NCI-H2196 (cell line): ENCODE data around the gene SUB1.
A peak's percentile ranks its signal among the peaks of the same experiment; 100 is the strongest.
"Not testable (repeated sequence)": the region's sequence is repeated elsewhere in the genome, so short reads cannot be mapped to it uniquely, and the experiment has no call there.

Experiments
- DNase-seq: peaks from one replicate; lab custom pipeline; 2025; ENCODE audit not compliant: unreplicated experiment; lab: John Stamatoyannopoulos, UW

SUB1 gene

DNA sequence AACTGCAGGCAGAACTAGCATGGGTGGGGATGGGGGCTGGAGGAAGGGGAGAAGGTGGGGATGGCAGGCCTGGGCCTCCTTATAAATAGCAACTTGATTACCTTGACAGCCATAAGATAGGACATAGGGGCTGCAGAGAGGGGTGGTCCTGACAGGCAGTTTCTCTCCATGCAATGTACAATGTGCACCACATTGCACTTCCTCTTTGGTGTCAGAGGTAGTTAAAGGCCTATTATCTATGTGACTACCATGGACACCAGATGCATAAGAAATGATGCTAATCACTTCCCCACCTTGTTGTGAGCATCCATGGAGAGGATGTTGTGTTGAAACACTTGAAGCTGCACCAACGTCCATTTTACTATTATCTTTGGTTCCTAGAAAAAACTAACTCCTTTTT lies 20.2 kb upstream of the SUB1 start:
- no peak for DNase-seq

DNA sequence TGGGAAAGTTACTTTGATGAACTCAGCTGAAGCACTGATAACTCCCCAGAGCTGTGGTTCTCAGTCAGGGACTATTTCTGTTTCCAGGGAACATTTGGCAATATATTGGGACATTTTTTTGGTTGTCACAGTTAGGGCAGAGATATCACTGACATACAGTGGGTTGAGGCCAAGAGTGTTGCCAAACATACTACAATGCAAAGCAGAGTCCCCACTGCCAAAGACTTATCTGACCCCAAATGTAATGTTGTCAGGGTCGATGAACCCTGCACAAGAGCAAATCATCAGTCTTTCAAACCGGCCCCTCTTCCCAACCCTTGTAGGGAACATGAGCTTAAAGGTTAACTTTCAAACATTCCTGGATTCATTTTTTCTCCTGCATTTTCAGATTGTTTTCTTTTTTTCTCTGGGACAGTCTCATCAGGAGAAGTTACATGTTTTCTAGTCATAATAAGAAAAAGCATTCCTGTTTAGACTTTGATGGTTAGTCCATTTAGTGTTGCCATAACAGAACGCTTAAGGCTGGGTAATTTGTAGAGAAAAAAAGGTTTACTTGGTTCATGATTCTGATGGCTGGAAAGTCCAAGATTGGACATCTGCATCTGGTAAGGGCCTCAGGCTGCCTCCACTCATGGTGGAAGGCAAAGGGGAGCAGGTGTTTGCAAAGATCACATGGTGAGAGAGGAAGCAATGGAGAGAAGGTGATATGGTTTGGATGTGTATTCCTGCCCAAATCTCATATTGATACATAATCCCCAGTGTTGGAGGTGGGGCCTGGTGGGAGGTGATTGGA lies 18.8 kb upstream of the SUB1 start:
- no peak for DNase-seq

DNA sequence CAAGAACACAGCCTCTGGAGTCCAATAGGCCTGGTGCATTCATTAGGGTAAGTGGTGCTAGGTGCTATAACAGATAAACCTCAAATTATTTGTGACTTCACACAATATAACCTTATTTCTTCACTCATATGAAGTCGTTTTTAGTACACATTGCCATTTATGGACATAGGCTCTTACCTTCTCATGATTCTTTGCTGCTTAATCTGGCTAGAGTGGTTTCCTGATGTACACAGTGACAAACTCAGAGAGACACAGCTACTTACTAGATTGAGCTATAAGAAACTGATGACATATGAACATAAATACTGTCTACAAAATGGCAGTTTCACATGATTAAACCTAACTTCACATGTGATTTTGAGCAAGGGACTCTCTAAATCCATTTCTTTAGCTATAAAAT lies 14.2 kb upstream of the SUB1 start:
- no peak for DNase-seq

DNA sequence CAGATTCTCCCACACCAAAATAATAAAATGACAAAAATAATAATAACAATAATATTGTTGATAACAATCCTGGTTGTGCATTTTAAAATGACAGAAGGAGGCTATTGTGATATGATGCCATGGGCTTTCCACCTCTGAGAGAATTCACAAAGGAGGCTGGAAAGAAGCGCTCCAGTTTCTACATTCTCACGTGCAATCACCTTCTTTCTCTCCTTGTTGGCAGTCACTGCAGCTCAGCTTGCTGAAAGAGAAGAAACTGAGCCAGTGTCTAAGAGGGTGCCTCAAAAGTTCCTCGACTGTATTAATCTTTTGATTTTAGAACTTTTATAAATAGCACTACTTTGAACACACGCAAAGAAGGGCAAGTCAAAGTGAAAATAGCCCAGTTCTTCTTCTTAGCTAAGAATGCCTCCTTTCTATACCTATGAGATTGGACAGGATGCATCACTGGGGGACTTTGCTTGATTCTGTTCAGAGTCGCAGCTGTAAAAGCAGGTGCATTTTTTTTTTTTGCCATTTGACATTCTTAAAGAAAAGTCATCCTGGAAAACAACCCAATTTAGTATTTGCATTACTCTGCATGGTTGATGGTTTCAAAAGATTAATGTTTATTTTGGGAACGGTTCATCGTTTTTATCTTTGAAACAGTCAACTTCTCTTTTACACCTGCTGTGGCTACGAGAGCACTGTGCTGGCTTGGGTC lies 12.4 kb upstream of the SUB1 start:
- DNase-seq, result peak; percentile 19

DNA sequence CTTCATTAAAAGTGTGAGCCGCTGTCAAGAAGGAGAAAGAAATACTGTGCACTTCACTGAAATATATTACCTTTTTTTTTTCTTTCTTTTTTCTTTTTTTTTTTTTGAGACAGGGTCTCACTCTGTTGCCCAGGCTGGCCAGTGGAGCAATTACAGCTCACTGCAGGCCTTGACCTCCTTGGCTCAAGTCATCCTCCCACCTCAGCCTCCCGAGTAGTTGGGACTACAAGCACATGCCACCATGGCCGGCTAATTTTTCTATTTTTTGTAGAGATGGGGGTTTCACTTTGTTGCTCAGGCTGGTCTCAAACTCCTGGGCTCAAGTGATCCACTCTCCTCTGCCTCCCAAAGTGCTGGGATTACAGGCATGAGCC lies 11.9 kb upstream of the SUB1 start:
- DNase-seq, result not testable (repeated sequence)

DNA sequence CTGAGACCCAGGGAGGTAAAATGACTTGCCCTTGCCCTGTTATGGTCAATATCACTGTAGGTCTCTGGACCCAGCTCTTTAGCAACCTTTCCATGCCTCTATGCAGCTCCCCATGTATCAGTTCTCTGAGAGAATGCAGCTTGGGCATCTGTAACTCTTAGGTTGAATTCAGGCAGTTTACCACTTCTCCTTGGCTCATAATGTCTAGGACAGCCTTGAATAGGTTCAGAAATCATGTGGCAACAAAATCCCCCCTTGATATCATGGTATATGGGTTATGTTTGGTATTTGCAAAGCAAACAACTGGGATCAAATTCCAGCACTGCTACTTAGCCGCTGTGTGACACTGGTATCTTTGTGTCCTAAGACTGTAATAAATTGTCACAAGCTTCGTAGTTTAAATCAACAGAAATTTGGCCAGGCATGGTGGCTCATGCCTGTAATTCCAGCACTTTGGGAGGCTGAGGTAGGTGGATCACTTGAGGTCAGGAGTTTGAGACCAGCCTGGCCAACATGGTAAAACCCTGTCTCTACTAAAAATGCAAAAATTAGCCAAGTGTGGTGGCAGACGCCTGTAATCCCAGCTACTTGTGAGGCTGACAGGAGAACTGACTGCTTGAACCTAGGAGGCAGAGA lies 10.7 kb upstream of the SUB1 start:
- DNase-seq, result no peak

DNA sequence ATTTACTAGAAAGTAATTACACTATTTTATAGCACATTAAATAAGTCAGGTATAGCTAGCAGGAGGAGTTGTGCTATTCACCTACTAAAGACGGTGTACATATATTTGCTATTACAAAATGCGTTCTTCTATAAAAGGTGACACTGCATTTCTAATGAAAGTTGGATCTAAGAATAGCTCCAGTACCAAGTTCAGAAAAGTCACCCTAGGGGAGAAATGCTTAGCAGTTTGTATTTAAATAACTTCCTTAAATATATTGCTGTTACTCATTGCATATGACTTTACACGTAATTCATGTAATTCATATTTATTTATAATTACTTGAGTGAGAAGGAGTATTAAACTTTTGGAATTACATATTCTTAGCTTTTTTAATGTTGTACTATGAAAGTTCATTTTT lies 7.0 kb upstream of the SUB1 start:
- DNase-seq, result no peak

DNA sequence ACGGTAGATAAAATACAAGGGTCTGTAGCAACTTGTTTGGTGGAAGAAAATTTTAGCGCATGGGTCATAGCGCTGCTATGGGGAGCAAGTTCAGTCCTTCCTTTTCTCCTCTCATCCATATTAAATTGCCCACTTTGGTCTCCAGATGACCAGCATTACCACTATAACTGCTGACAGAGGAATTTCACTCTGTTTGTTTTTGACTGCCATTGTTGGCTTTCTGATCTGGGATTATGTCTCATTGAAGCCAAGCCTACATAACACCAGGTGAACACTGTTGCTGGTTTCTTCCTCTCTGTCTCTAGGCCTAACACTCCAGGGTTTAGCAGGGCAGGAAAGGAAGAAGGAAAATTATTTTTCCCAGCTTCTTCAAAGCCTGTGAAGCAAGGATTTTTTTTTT lies 6.6 kb upstream of the SUB1 start:
- DNase-seq, result no peak

DNA sequence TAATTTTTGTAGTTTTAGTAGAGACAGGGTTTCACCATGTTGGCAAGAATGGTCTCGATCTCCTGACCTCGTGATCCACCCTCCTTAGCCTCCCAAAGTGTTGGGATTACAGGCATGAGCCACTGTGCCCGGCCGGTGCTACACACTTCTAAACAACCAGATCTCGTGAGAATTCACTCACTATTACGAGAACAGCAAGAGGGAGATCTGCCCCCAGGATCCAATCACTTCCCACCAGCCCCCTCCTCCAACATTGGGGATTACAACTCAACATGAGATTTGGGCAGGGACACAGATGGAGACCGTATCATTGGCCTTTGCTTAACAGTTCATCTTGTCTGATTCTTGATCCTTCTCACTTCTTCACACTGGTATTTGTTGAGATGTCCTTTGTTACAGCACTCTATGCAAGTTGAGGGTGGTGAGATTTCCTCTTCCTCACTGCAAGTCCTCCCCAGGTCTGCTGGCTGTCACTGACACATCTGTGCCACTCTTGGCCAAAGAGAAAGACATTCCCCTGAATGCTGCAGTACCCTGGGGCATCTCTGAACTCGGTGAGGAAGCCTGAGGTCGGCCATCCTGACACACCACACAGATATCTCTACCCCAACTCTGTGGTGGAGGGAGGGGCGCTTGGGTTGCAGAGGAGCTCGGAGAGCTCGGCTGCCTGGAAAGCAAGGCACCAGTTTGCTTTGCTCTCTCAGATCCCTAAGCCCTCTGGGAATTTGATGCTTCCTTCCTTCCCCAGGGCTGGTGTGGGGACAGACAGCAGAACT lies 4.2 kb upstream of the SUB1 start:
- DNase-seq, result no peak

DNA sequence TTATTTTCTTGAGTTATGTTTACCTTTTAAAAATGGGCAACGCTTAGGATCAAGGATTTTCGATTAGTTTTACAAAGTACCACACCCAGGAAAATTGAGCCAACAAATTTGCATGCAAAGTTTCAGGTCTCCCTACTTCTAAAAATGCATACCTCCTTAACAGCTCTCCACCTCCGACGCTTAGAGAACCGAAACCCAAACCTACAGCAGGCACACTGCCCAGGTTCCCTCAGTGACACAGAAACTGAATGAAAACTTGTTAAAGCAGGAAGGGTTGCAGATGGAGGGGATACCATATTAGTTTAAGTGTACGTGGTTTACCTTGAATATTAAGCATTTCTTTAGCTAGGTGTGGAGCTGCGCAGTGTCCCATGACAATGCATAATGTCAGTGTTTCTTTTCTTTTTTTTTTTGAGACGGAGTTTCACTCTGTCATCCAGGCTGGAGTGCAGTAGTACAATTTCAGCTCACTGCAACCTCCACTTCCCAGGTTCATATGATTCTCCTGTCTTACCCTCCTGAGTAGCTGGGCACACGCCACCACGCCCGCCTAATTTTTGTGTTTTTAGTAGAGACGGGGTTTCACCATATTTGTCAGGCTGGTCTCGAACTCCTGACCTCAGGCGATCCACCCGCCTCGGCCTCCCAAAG lies 1.6 kb upstream of the SUB1 start:
- no peak for DNase-seq

DNA sequence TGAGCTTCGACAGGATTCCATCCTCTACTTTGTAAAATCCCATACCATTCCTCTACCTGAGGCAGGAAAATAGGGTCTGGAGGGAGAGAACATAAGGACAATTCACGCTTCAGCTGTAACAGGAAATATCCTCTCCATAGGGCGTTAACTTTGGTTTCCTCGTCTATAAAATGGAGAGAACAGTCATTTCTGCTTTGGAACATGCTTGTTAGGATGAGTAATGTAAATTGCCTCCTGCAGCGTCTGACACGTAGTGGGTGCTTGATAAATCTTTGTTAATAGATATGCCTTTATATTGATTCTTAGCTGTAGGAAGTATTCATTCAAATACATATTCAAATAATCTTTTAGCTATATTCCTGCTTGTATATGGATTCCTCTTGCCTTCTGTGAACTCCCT lies 711 bp upstream of the SUB1 start:
- no peak for DNase-seq

DNA sequence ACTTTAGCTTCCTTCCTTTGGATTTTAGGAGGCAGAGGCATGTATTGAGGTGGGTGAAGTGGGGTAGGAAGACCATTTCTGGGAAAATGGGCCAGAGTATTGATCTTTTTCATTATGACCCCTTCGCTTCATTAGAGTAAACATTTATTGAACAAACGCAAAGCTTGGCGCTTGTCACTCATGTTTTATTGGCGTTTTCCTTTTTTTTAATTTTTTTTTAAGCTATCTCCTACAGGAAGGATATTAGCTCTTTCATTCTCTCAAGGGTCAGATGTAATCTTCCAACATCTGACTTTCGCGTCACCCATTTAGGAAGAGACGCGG lies 273 bp upstream of the SUB1 start:
- DNase-seq, result no peak

DNA sequence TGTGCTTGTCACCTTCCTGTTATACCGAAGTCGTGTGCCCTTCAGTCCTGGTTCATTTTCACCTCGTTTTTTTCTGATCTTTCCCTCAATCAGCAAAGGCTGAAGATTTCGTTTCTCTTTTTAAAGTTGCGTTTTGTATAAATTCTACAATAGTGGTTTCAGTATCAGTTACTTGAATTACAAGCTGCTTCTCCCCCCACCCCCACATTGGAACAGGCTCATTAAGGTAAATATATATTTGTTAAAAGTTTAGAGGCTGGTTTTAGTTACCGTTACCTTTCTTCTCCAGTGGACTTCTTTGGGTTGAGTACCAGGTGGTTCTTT lies 881 bp downstream of the SUB1 start:
- no peak for DNase-seq

DNA sequence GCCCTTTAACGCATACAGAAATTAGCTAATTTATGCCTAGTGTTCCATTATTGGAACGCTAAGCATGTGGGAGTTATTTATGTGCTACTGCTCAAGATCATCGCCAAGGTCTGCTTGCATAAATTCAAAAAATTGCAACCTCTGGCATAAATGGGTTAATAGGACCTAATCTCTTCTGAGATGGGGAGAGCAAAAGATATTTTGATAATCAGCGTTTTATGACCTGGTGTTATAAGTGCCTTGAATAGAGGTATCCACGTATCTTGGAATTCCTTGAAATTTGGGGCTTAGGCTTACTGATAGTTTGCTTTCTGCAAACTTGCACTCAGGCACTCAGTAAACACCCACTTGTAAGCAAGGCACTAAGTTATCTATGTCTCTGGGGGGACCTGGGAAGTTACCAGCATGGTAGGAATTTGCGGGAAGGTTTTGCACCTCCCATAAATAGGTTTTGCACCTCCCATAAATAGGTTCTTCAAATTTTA lies 1.8 kb downstream of the SUB1 start:
- no peak for DNase-seq

DNA sequence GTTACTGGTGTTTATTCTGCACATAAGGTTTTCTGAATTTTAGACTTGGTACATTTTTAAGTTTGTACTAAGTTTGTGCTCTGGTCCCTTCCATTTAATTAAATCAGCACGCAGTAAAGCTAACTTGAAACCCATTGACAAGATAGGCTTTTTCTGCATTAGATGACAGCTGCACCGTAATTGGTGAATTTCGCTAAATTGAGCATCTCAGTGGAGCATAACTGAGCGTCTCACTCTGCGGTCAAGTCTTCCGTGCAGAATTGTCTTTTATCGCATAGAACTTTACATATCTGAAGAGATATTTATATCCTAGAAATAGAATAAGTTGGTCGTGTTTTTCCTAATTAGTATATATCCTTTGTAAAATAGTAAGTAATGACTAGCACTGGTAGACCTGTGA lies 4.1 kb downstream of the SUB1 start:
- no peak for DNase-seq

DNA sequence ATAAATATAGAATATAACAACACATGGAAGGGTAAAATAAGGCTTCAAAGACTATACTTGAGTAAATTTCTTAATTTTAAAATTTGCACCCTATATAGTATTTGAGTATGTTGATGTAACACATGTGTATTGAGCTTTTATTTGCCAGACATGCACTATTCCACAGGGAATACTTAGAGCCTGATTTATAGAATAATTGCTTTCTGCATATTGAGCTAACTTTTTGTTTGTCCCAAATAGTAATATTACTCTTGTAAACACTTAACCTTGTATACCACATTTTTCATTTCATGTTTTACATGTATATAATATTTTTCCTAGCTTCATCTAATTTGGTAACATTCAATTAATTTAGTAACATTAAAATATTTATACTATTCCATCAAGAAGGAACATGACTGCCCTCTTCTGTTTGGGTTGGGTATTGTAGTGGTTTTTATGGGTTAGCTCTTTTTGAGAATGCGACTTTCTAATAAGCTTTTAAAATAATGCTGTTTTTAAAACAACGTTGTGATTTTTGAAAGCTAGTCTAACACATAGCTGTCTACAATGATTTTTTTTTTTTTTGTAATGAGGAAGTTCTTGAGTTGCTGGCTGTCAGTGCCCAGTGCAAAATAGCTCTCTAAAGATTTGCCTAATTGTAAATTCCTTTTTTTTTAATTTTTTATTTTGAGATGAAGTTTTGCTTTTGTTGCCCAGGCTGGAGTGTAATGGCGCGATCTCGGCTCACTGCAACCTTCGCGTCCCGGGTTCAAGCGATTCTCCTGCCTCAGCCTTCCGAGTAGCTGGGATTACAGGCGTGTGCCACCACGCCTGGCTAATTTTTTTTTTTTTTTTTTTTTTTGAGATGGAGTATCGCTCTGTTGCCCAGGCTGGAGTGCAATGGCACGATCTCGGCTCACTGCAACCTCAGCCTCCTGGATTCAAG lies 4.8 kb downstream of the SUB1 start:
- DNase-seq, result peak; percentile 78

DNA sequence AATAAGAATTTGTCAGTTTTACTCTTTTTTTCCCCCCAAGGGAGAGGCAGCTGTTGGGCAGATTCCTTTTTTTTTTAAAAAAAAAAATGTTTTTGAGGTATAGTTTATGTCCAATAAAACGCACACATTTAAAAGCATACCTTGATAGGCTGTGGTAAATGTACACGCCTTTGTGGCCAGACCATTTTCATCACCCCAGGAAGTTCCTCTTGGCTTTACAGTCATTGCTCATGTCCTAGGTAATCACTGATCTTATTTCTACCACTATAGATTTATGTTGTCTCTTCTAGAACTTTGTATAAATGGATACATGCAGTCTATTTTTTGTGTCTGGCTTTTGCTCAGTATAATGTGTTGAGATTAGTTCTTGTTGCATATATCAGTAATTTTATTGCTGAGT lies 9.8 kb downstream of the SUB1 start:
- no peak for DNase-seq

DNA sequence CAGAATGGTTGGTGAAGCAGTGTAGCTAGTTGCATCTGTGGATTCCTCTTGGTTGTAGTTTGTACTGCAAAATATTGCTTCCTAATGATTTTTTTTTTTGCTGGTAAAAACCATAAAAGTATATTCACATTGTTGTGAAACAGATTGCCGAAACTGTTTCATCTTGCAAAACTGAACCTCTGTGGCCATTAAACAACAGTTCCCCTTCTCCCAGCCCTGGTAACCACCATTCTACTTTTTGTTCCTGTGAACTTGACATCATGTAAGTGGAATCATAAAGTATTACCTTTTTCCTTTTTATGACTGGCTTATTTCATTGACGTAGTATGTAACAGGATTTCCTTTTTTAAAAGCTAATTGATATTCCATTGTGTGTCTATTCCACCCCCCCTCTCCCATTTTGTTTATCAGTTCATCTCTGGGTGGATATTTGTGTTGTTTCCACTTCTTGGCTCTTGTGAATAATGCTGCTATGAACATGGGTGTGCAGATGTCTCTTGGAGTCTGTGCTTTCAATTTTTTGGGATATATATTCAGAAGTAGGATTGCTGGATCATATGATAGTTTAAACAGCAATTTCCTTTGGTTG lies 11.8 kb downstream of the SUB1 start:
- DNase-seq, result no peak

DNA sequence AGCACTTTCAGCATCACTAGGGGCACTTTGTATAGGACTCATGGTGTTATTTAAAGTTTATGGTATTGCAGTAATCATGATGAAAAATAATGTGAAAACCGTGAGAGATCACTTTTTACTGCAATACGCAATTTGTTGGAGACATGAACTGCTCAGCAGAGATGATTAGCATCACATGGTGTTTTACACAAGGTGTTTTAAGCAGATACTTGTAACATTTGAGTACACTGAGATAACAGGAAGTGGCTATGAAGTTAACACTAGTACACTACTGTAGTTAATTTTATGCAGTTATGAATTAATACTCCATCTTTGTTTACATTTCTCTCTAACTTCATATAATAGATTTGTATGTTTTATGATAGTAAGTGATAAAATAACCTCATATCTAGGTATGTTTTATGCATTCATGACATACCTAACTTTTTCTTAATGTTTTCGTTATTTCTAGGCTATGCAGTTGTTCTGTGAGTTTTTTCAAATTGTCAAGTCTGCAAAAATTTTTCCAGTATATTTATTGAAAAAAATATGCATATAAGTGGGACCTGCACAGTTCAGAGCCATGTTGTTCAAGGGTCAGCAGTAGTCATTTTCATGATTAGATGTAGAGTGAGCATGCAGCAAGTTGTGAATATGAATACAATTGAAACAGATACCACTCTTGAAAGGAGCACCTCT lies 13.0 kb downstream of the SUB1 start:
- no peak for DNase-seq
